Stimulated activated CD8-positive, alpha-beta memory T cell treated with anti-CD3 and anti-CD28 coated beads, Interleukin-12 subunit alpha, Interleukin-12 subunit beta, amount 100 ng/mL, for 24 hours (primary cell): ENCODE data around the gene TMEM89.

Source experiments
- DNase-seq: peaks from one replicate; pipeline ENCODE4 v3.0.0-alpha.2; 2020; ENCODE audit errors: extremely low read depth

Gene TMEM89, protein sequence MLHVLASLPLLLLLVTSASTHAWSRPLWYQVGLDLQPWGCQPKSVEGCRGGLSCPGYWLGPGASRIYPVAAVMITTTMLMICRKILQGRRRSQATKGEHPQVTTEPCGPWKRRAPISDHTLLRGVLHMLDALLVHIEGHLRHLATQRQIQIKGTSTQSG

DNA sequence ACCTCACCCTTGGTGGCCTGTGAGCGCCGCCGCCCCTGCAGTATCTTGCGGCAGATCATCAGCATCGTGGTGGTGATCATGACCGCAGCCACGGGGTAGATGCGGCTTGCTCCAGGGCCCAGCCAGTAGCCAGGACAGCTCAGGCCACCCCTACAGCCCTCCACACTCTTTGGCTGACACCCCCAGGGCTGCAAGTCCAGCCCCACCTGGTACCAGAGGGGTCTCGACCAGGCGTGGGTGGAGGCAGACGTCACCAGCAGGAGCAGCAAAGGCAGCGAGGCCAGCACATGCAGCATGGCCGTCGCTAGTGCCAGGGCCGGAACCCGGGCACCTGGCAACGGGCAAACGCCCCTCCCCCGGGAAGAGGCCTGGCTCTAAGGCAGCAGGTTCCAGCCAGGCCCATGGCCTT is at the start of gene TMEM89:
TMEM89 (minus strand) TSS at position 309 of the 409 bp plus-strand sequence; CDS start at position 296, 13 bp downstream.
- DNase-seq = no peak

DNA sequence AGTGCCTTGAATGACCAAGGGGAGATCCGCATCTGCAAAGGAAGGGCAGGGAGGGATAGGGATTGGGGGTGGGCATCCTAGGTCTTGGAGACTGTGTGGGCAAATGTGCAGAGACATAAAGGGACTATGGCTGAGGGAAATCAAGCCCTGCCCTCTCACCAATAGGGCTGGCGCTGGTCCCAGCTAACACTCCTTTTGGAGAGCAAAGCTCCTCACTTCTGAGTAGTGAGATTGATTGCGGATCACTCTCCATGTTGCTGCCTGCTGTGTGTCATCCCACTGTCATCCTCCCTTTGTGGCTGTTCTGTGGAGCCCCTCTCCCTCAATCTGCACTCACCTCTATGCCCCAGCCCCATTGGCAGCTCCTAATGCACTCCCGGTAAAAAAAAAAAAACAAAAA is 43.4 kb upstream of the TMEM89 start:
- DNase-seq = no peak

DNA sequence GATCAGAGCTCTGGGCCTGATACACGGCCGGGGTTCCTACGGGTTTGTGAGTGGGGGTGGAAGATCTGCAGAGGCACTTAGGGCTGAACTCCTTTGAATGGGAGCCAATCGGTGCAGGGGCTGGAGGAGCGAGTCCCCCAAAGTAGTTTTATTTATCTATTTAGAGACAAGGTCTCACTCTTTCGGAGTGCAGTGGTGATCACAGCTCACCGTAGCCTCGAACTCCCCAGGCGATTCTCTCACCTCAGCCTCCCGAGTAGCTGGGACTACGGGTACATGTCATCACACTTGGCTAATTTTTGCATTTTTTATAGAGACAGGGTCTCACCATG is 42.7 kb upstream of the TMEM89 start:
- DNase-seq = no peak

DNA sequence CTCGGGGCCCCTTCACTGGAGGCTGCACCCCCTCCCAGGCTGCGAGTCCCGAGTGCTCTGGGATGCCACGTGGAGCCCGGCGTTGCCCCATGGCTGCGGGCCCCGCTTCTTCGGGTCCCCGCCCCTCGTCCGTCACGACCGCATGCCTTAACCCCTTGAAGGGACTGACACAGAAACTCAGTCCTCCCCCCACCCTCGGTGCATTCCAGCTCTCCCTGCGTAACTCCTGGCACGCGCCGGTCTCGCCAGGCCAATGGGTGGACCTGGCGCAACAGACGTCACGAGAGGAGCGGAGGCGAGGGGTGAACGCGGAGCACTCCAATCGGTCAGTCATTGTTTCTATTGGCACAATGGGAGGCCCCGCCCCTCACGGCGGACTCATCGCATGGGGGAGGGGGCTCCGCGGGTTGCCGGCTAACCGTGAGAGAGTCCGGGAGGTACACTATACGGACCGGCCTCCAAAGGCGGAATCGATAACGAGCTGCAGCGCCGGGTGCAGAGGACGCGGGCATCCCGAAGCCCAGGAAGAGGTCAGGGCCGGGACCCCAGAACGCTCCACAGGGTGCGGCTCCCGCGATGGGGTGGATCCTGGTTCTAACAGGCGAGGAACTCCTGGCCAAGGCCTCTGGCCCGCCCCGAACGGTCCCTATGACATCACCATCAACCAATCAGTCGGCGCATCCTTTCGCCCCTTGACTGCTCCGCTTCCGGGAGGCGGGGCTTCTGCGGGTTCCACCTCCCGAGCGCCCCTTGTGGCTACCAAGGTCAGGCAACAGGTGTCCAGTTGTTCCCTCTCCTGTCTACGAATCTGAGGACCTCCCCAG is 42.1 kb upstream of the TMEM89 start:
- peak; percentile 66 for DNase-seq

DNA sequence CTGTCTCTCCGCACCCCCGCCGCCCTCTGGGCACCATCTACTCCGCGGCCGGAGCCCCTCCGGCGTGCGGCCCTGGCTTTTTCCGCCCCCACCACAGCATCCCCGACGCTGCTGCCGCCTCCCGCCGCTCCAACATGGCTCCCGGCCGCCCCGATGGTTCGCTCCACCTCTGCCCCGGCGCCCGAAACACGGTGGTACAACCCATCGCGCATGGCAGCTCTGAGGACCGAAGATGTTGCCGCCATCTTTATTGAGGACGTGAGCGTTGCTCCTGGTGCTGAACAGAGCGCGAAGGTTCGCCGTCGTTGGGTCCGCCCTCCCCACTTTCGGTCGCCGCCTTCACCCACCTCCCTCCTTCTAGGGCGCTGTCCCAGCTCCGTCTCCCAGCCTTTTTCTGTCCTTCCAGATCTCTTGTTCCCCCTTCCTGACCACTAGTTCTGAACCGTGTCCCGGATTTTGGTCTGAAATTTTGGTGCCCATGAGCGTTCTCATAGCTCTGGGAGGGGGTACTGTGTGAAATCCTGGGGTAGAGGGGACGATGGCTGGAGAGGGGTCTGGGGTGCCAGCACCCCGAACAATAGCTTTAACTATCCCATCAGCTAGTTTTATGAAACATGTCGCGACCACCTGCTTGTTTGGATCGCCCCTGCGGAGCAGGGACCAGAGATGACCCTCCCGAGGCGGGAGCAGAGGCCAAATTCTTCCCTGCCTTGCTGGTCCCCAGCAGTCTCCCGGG is 41.4 kb upstream of the TMEM89 start, which contains the start of gene CELSR3:
CELSR3 (minus strand) TSS at position 134 of the 736 bp plus-strand sequence. CDS start 252 bp downstream, outside the sequence.
- no peak for DNase-seq

DNA sequence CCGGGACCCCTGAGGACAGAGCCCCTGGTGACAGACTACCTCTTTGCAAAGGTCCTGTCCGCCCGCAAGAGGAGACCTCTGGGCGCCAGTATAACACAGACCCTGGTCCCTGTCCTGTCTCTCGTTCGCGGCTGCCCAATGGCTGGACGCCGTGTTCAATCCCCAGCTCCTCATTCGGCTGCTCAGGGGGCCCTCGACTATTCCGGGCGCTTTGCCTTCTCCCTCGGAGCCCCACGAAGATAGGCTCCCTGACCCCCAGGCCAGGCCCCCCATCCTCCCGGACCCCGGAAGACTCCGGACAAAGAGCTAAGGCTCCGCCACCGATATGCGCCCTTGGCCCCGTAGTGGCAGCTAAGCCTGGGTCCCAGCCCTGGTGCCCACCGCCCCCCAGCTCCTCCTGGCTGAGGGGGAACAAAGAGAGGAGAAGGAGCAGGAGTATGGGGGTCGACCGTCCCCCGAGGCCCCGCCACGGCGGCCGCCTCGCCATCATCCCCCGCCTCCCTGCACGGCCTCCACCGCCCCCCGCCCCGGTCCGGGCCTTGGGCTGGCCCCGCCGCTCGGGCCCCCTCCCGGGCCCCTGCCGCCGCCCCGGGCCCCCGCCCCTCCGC is 40.7 kb upstream of the TMEM89 start:
- no peak for DNase-seq

DNA sequence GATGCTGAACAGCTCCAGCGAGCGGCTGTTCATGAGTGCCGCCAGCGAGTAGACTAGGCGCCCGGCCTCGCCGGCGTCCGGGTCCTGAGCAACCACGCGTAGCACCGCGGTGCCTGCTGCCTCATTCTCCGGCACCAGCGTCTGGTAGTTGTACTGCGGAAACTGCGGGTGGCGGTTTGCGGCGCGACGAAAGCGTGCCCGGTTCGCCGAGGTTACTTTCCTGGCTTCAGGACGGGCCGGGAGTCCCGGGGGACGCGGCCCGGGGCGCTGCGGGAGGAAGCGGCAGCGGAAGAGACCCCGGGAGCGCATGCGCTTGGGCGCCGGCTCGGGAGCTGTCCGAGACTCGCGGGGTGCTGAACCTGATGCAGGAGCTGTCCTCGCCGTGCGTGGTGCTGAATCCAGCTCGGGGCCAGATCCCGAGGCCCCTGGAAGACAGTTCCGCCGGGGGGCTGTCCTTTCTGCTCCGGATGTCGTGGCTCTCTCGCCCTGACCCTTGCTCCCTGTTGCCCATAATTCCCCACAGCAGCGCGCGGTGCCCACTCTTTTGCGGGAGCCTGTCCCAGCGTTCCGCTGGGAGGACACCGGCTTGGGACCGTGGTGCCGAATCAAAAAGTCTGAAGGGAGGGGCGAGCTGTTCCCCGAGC is 40.1 kb upstream of the TMEM89 start:
- no peak for DNase-seq

DNA sequence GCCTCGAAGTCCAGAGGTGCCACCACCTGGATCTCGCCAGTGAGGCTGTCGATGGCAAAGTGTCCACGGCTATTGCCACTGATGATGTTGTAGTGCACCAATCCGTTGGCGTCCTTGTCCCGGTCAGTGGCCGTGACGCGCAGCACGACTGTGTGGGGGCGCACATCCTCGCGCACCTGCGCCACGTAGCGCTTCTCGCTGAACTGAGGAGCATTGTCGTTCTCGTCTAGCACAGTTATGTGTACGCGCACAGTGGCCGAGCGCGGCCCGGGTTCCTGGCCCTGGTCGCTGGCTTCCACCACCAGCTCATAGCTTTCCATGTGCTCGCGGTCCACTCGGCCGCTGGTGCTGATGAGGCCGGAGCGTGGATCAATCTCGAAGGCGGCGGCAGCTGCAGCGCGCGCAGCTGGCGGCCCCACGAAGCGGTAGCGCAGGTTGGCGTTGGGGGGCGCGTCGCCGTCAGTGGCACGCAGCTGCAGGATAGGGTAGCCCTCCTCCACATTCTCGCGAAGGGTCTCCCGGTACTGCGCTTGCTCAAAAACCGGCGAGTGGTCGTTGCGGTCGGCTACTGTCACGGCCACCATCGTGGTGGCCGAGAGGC is 39.3 kb upstream of the TMEM89 start:
- no peak for DNase-seq

DNA sequence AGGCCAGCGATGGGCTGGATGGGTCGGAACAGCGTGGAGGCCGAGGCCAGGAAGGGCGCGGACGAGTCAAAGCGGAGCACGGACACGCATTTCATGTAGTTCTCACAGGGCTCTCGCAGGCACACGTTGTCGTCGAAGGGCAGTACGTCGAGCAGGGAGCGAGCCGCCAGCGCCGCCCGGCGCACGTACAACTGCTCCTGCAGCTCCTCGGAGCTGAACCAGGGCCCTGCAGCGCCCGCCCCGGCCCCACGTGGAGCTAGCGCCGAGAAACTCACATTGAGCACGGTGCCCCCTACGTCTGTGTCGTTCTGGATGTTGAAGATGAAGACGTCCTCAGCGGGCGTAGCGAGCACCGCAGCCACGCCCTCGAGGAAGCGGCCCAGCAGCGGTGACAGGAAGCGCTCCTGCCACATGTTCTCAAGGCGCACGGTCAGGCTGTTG is 35.3 kb upstream of the TMEM89 start:
- no peak for DNase-seq

DNA sequence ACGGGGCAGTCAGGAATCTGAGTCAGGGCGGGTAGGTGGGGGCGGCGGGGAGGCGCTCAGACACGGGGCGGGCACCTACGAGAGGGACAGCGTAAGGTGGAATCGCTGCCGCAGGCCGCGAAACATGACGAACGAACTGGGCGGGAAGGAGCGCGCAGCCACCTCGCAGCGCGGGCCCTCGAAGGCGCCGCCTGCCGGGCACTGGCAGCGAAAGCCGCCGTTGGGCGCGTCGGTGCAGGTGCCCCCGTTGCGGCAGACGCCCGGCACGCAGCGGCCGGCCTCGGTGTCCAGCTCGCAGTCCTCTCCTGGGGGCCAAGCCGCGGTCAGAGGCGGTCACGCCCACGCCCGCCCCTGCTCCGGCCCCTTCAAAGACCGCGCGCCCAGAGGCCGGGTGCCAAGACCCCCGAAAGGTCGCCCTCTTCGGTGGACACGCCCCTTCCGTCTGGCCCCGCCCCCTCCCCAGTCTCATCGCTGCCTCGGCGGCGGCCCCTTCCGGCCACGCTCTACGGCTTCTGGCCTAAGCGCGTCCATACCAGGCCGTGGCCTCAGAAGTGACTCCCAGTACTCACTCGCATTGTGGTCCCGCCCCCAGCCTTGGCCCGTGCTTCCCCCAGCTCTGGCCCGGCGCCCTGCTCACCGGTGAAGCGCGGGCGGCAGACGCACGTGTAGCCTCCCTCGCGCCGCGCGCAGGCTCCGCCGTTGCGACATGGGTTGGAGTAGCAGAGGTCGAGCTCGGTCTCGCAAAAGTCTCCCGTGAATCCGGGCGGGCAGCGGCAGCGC is 34.7 kb upstream of the TMEM89 start:
- DNase-seq = peak; percentile 63

DNA sequence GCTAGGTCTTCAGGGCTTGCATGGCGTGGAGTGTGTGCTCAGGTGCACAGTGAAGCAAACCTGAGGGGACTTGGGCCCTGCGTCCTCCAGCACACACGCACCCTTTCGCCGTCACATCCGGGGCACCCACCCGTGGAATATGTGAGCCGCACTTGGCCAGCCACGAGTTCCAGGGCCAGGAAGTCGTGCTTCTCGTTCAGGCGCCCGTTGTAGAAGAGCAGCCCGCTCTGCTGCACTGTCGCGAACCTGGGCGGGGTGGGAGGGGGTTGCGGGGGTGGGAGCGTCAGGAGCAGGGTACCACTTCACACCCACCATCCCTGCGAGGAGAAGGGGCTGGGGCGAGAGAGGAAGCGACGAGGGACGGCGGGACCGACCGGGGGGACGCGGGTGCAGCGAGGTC is 34.0 kb upstream of the TMEM89 start:
- no peak for DNase-seq

DNA sequence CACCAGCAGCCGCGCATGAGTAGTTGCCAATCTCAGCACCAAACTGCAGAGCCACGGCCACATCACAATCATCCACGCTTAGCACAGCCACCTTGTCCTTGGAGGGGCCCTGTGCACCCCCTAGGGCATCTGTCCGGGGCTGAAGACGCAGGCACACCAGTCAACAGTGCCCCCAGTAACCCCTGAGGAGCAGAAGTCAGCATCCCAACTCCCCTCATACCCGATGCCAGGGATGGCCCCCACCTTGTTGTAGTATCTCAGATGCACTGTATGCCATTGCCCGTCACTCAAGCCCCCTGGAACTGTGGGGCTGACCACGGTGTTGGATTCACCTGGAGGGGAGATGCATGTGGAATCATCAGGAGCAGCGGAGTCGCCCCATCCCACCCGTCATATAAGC is 33.5 kb upstream of the TMEM89 start:
- no peak for DNase-seq

DNA sequence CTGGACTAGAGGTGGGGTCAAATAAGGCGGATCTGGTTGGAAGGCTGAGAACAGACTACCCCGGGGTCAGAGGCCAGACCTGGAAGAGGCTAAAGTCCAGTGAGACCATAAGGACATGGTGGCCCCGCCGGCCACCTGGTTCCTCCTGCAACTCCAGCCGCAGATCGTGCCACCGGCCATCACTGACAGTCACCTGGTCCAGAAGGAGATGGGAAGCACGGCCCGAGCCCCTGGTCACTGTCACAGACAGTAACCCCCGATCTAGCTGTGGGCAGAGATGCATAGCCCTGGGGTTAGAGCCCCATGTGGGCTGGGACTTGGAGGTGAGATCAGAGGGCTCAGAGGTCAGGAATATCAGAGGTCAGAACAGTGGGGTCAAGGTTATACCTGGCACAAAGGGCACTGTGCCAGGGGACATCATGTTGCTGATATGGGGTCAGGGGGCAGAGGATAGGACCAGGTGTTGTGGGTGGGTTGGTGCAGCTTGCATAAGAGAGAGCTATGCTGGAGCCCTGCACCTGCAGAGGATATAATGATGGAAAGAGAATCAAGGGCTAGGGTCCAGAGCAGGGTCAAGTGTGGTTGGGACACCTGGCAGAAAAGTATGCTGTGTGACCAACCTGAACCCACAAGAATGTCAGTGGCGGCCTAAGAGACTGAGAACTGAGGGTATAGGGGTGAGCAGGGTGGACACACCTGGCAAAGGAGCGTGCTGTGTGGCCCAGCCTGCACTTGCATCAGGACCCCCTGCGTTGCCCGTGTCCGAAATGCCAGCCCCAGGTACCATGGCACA is 31.6 kb upstream of the TMEM89 start:
- DNase-seq = no peak

DNA sequence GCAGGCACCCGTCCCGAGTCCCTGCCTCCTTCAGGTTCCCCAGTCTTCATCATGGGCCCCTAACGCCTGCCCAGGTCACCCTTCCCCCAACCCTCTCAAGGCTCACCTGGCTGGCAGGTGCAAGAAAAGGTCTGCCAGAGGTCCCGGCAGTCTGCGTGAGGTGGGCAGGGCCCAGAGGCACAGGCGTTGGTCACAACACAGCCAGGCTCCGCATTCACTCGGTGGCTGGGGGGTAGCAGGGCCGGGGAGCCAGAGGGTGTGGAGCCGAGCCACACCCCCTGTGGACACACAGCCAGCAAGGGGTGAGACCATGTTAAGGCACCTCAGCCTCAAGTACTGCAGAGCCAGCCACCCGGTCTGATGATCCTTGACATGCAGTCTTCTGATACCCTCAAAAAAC is 30.2 kb upstream of the TMEM89 start:
- no peak for DNase-seq

DNA sequence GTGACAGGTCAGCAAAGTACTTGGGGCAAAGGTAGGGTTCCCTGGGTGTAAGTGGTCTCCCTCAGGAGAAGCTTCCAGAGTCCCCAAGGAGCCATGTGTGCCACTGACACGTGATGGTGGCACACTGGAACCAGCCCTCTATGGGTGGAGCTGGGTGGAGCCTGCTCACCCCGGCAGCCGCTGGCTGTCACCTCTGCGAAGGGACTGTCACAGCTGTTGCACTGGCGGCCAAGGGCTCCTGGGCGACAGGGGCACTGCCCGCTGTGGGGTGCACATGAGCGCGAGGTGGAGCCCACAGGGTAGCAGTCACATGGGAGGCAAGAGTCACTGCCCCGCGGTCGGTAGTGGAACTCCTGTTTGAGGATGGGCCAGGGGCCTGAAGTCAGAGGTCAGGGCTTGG is 29.2 kb upstream of the TMEM89 start:
- DNase-seq = no peak

DNA sequence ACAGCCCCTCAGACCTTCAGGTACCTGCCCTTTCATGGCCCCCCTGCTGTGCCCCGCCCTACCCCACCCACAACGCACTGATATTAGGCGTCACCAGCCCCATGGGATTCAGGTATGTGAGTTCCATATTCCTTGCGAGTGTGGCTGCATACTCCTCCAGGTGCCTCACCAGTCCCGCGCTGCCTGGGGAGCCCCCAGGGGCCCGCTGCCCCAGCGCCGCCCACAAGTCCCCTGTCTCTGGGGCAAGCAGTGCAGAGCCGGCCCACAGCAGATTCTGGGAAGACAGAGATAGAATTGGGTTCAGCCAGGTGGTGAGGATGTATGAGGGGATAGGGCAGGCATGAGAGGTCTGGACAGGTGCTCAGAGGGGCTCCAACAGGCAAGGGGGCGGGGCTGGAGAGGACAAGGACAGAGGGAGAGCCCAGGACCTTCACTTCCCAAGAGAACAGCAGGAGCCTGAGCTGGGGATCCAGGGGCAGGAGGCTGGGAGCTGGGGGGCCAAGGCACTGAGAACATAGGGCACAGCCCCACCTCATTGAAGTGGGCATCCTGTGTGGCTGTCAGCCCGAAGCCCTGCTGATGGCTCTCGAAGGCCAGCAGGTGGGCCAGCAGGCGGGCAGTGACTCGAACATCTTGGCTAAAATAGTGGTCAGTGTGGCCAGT is 26.8 kb upstream of the TMEM89 start:
- no peak for DNase-seq

DNA sequence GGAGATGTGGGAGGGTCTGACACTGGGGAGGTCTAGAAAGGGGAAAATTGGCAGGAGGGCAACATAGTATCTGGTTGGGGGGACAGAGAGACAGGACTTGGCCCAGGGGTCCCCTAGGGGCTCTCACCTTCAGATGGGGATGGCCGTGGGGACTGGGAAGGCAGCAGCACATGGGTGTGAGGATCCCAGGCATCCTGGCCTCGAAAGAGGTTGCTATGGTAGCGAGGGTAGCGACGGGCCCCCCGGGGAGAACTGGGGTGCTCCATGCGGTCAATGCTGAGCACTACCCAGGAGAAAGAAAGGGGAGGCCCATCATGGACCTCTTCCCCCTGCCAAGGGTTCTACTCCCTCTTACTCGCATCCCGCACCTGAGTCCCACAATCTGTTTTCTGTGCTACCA is 26.1 kb upstream of the TMEM89 start:
- DNase-seq = no peak

DNA sequence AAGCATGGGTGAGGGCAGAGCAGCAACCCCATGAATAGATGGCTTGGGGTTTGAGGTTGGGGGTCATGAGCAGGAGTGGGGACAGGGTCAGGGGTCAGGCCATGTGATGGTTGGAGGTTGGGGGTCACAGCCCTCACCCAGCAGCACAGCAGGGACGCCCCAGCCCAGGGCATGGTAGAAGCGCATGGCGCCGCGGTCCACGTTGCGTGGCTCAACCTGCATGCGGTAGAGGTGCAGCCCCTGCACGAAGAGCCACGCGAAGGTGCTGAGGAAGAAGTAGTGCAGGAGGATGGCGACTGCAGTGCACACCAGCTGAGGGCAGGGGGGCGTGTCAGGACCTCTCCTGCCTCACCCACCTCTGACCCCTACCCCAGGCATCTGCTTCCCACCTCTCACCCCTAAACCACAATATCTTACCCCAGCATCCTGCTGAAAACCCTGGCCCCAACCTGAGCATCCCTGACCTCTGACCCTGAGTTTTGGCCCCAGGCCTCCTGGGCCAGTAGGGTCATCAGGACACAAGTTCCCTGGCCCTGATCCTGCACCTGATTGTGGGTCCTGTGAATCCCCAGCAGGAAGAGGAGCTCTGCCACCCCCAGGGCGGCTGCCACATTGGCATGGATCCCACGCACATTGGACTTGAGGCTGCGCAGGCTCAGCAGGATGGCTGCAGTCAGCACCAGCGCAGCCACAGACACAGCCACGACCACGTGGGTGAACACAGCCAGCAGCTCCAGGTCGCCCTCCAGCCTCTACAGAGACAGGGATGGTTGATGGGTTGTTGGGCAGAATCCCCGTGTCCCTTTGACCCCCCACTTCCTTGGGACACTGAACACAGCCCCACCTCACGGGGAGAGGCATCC is 23.6 kb upstream of the TMEM89 start:
- DNase-seq = no peak
